ENCODE measurements around the gene MIA2.
"Not testable (repeated sequence)": the region's sequence is repeated elsewhere in the genome, so short reads cannot be mapped to it uniquely, and the experiment has no call there.

Gene MIA2

DNA sequence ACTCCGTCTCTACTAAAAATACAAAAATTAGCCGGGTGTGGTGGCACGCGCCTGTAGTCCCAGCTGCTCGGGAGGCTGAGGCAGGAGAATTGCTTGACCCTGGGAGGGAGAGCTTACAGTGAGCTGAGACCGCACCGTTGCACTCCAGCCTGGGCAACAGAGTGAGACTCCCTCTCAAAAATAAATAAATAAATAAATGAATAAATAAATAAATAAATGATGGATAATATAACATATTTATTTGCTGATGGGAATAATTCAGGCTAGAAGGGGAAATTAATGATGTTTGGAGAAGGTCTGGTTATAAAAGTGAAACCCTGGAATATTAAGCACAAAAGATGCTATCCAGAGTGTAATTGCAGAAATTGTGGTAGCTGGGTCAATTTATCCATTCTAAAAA is 107.4 kb downstream of the MIA2 start:
- DNase-seq (ENCODE audit: low read depth in 2 of 2): not testable (repeated sequence)

DNA sequence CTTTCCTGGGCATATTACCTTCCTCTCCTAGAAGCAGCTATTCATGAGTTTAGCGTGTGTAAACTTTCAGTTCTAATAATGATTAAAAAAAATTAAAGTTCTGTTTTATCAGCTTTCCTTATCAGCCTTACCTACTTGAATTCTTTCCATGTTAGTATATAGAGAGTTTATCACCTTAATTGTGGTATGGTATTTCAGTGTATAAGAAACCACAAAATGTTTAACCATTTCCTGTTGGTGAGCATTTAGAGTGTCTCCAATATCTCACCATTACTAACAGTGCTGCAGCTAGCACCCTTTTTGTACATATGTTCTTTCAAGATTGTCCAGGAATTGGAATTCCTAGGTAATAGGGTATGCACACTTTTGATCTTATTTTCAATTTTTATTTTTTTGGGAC is 109.1 kb downstream of the MIA2 start:
- no peak for DNase-seq (ENCODE audit: low read depth in 2 of 2)

DNA sequence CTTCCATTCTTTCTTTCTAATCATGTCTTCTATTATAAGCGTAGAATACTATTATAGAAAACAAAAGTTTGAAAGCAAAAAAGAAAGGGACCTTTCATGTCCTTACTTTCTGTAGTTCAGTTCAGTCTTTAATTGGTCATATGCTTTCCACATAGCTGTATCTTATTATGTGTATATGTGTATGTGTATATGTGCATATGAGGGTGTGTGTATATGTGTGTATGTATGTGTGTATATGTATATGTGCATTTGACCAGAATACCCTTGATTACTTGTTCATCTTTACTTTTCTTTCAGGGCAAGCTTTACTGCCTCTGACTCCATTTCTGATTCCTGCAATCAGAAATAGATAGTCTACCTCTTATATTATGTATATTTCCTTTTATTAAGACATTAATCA is 109.9 kb downstream of the MIA2 start:
- no peak for DNase-seq (ENCODE audit: low read depth in 2 of 2)

DNA sequence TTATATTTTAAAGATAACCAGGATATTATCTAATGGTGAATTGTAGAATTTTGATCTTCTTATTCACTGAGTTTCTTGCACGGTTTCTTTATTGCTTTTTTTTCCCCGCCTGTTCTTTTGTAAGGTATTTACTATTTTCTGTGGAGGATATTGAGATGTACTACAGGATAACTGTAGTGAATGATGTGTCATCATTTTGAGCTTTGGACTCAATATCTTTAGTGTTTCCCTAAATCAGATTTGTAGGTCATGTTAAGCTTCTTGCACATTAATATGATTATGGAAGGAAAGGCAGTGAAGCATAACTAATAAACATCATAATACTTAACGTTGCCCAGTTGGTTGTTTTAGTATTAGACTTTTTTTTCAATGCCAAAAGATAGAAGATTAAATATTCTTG is 117.2 kb downstream of the MIA2 start:
- no peak for DNase-seq (ENCODE audit: low read depth in 2 of 2)

DNA sequence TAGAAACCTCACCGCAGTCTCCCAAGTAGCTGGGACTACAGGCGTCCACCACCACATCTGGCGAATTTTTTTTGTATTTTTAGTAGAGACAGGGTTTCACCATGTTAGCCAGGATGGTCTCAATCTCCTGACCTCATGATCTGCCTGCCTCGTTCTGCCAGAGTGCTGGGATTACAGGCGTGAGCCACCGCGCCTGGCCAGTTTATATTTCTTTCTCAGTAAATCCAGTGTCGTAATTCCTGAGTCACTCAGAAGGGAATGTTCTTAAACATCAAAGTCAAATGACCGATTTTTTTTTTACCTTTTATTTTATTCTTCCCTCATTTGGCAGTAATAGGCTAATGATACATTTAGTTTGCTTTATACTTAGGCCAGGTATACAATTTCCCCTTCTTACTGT is 118.0 kb downstream of the MIA2 start:
- DNase-seq (ENCODE audit: low read depth in 2 of 2): no peak

DNA sequence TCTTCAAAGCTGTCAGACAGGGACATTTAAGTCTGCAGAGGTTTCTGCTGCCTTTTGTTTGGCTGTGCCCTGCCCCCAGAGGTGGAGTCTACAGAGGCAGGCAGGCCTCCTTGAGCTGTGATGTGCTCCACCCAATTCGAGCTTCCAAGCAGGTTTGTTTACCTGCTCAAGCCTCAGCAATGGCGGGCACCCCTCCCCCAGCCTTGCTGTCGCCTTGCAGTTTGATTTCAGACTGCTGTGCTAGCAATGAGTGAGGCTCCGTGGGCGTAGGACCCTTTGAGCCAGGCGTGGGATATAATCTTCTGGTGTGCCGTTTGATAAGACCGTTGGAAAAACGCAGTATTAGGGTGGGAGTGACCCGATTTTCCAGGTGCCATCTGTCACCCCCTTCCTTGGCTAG is 125.4 kb downstream of the MIA2 start:
- DNase-seq (ENCODE audit: low read depth in 2 of 2): not testable (repeated sequence)

DNA sequence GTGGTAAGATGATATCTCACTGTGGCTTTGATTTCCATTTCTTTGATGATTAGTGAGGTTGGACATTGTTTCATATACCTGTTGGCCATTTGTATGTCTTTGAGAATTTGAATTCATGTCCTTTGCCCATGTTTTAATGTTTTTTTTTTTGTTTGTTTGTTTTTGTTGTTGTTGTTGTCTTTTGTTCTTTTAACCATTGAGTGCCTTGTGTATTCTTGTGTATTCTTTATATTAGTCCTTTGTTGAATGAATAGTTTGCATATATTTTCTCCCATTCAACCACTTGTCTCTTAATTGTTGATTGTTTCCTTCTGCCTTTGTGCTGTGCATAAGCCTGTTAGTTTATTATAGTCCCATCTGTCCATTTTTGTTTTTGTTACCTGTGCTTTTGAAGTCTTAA is 126.6 kb downstream of the MIA2 start:
- no peak for DNase-seq (ENCODE audit: low read depth in 2 of 2)

DNA sequence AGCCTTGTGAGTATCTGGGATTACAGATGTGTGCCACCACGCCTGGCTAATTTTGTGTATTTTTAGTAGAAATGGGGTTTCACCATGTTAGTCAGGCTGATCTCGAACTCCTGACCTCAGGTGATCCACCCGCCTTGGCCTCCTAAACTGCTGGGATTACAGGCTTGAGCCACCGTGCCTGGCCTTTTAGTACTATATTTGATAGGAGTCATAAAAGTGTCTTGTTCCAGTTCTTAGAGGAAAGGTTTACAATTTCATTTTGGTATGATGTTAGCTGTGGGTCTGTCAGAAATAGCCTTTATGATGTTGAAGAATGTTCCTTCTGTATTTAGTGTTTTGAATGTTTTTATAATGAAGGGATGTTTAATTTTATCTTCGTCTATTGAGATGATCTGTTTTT is 127.8 kb downstream of the MIA2 start:
- DNase-seq (ENCODE audit: low read depth in 2 of 2): not testable (repeated sequence)

DNA sequence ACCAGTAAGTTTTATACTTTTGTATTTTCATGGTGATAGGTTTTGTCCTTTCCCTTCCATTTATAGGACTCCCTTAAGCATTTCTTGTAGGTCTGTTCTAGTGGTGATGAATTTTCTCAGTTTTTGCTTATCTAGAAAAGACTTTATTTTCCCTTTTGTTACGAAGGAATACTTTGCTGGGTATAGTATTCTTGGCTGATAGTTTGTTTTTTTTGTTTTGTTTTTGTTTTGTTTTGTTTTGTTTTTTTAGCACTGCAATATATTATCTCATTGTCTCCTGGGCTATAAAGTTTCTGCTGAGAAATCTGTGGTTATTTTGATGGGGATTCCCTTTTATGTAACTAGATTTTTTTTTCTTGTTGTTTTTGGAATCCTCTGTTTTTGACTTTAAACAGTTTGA is 130.8 kb downstream of the MIA2 start:
- no peak for DNase-seq (ENCODE audit: low read depth in 2 of 2)

DNA sequence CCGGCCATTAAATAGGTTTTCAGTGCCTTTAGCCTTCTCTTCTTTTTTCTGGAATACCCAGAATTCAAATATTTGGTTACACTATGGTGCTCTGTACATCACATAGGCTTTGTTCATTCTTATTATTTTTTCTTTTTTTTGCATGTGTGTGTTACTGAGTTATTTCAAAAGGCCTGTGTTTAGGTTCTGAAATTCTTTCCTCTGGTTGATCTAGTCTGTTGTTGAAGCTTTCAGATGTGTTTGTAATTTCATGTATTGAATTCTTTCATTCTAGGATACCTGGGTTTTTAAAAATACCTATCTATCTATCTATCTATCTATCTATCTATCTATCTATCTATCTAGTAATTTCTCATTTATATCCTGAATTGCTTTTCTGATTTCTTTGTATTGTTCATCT is 131.6 kb downstream of the MIA2 start:
- DNase-seq (ENCODE audit: low read depth in 2 of 2): no peak

DNA sequence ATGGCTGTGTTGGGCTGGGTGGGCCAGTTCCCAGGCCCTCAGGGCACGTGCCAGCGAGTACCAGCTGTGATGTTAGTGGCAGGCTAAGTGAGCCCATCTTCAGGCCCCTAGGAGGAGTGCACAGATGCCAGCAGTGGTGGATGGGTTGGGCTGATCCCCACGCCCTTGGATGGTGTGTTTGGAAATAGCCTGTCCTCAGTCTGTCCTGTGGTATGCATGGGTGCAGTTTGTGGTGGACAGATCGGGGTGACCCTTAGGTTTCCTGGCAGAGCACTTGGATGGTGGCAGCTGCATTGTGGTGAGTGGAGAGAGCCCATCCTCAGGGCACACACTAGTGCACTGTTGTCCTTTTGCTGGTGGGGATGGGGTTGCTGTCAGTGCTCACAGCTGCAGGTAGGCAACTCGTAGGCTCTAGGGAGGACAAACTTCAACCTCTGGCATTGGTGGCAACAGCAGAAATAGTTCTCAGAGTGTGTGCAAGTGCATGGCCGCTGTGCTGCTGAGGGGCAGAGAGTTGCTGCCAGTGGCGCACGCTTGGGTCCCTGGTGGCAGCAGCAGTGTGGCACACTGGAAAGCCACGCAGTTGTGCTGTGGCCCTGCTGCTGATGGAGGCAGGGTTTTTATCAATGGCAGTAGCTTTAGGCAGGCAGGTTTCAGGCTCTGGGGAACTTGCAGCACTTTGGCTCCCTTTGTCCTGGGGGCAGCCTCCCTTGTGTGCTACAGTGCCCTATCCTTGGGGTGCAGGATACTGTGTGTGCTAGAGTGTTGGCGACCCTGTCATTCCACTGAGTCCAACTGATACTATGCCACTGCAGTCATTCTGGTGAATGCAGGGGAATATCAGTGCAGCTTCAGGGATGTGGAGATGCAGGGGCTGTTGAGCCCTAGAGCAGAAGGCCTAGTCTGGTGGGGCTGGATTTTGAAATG is 133.0 kb downstream of the MIA2 start:
- no peak for DNase-seq (ENCODE audit: low read depth in 2 of 2)

DNA sequence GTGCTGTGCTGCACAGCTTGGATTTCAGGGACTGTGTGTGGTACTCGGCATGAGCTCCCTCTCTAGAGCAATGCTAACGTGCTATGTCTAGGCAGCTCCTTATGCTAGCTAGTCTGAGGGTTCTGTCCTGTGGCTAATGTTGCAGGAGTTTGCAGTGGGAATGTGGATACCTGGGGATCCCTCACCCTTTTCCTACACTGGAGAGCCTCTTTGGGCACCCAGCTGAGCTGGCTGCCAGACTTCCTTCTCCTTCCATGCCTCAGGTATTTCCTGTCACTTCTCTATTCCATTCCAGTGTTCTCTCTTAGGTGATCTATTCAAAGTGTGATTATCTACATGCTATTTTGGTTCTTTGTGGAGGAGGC is 133.7 kb downstream of the MIA2 start:
- no peak for DNase-seq (ENCODE audit: low read depth in 2 of 2)

DNA sequence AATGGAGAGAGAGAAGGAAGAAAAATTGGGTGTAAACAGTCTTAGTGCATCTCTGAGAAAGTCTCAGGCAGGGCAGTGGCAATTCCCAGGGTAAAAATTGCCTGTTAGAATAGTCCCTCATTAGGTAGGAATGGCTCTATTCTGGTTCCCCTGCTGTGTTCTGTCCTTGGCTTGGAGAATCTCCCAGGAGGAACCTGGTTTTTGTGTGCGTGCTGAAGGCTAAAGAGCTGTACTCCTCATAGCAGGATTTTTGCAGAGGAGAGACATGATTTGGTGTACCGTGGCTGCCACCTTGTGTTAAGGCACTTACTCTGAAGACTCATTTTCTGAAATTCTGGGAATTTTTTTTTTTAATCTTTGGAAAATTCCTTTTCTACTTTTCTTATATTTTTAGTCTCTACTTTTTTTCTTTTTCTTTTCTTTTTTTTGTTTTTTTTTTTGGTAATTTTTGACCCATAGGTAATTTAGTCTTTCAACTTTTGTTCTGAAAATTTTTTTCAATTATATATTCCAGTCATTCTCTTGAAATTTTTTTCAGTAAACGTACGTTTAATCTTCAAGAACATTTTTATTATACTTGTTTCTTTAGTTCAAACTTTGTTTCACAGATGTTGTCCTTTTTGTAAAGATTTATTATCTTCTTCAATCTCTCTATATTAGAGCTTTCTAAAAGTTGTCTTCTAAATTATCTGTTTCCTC is 134.7 kb downstream of the MIA2 start:
- no peak for DNase-seq (ENCODE audit: low read depth in 2 of 2)

DNA sequence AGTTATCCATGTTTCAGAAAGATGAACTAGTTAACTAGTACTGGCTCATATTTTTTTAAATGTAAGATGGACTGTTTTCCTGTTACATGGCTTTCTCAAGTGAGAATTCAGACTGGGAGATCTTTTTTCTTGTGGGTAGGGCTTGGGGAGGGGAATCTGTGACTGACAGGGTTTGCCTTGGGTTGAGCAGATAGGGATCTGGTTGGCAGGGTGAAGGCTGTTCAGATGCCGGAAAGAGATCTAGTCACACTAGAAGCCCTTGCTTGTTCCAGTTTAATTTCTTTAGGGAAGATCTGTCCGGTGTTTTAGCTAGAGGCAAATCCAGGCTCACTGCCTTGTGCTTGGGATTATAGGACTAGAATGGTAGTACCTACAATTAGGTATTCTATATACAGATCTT is 135.3 kb downstream of the MIA2 start:
- no peak for DNase-seq (ENCODE audit: low read depth in 2 of 2)

DNA sequence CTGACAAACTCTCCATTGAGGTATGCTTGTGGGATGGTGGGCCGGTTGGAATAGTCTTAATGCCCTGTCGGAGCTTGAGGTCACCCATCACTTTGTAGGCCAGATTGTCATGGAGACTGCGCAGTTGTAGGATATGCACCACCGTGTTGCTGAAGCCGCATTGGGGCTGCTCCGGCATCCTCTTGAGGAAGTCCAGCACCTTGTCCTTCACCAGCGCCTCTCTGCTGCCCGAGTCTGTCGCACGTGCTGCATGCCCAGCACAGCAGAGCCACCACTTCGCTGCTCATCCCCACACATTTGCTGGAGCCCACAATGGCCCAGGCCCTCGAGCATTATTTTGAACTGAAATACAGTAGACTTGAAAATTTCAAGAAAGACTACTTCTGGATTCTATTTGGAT is 136.7 kb downstream of the MIA2 start:
- DNase-seq (ENCODE audit: low read depth in 2 of 2): no peak

DNA sequence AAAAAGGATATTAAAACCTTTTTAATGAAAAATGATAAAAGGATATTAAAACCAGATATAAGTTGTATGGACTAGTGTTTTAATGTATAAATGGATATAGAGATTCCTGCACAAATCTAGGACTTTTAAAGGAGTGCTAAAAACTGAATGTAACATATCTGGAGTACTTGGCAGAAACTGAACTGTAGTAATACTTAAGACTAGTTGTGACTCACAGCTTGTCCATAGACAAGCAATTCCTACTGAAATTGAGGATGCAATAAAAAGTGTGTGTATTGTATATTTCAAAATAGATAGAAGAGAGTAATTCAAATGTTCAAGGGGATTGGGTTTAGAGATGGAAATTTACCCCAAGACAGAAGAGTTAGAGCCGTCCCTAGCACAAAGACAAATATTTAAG is 138.9 kb downstream of the MIA2 start:
- DNase-seq (ENCODE audit: low read depth in 2 of 2): no peak

DNA sequence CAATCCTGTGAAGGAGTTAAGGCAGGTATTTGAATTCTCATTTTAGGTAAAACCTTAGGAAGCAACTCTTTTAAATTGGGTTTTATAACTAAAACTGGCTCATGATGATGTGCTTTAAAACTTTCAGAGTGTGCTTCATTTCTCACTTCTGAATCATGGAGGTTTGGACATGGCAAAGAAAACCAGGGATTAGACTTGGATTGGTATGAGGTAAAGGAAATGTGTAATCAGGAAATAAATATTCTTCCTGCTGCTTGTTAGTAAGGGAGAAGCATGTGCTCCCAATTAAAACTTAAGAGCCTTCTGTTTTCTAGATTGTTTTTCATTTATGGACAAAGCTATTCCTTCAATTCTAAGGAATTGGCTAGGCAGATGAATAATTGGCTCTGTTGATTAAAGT is 141.1 kb downstream of the MIA2 start:
- DNase-seq (ENCODE audit: low read depth in 2 of 2): no peak

DNA sequence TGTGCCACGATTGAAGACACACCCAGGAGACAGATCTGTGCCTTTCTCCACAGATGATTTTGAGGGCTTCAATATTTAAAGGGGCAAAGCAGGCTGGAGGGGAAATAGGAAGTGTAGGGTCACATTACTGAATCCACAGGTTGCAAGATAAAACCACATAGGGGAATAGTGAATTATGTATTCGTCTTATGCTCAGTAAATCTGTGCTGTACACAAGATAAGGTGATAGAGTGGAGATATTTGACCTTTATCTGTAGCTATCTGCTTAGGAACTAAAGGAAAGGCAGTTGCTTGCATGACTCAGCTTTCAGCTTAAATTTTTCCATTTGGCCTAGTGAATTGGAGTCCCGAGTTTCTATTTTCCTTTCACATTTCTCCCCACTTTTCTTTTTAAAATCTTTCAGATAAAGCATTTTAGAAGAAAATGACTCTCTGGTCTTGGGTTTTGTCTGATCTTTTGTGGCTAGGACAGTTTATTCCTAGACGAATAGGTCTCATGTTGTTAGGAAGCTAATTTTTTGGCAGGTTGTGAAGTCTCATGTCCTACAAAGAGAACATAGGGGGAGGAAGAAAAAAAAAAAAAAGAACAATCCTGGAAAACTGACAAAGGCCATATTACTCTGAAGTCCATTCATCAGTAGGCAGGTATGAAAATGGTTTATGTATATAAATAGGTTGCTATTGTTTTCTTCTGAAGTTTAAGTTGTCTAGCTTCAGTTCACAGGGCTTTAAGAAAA is 143.1 kb downstream of the MIA2 start:
- no peak for DNase-seq (ENCODE audit: low read depth in 2 of 2)

DNA sequence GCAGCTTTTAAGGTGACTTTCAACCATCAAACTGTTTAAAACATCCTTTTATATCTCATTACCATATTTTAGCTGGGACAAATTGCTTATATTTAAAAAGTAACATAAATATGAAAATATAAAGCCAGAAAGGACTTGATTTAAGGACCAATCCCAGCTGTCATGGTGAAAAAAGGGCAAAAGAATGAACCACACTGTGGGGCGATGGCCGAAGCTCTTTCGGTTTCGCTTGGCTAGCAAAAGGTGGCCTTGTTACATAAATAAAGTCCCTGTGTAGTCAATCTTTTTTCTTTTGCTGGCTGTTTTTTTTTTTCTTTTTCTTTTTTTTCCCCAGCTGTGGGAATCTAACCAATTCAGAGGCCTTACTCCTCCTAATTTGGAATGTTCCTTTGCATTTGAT is 147.7 kb downstream of the MIA2 start:
- no peak for DNase-seq (ENCODE audit: low read depth in 2 of 2)

DNA sequence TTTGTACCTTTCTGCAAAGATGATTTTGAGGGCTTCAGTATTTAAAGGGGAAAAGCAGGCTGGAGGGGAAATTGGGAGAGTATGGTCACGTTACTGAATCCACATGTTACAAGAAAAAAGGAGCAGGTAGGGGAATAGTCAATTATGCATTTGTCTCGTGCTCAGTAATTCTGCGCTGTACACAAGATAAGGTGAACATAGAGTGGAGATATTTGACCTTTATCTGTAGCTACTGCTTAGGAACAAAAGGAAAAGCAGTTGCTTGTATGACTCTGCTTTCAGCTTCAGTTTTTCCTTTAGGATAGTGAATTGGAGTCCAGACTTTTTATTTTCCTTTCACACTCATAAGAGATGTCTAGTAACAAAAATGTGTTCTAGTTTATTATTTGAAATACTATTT is 148.7 kb downstream of the MIA2 start:
- no peak for DNase-seq (ENCODE audit: low read depth in 2 of 2)

DNA sequence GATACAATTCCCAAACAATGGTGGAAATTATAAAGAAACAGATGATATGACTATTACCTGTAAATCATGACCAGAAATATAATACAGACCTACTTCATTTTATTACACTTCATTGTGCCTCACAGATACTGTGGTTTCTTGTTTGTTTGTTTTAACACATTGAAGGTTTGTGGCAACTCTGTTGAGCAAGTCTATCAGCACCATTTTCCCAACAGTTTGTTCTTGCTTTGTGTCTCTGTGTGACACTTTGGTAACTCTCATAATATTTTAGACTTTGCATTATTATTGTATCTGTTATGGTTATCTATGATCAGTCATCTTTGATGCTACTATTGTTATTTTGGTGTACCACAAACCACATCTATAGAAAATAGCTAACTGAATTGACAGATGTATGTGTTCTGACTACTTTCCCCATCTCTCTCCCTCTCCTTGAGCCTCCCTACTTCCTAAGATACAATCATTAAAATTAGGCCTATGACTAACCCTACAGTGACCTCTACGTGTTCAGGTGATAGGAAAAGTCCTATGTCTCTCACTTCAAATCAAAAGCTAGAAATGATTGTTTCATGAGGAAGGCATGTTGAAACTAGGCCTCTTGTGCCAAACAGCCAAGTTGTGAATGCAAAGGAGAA is 149.4 kb downstream of the MIA2 start:
- no peak for DNase-seq (ENCODE audit: low read depth in 2 of 2)

DNA sequence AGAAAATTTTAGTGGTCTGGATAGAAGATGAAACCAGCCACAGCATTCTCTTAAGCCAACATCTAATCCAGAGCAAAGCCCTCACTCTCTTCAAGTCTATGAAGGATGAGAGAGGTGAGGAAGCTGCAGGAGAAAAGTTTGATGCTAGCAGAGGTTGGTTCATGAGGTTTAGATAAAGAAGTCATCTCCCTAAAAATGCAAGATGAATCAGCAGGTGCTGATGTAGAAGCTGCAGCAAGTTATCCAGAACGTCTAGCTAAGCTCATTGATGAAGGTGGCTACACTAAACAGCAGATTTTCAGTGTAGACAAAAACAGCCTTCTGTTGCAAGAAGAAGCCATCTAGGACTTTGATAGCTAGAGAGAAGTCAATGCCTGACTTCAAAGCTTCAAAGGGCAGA is 150.0 kb downstream of the MIA2 start:
- no peak for DNase-seq (ENCODE audit: low read depth in 2 of 2)

All from stimulated activated CD4-positive, alpha-beta T cell treated with anti-CD3 and anti-CD28 coated beads, Interleukin-1b, Interleukin-23, amount 100 ng/mL, for 1 hour (primary cell).